SW480 (cell line): Measurements from ENCODE around the gene SYNDIG1.
A peak's percentile ranks its signal among the peaks of the same experiment; 100 is the strongest.

Experiments
- DNase-seq: peaks from one replicate; pipeline ENCODE4 v3.0.0-alpha.2; 2016; ENCODE audit warnings: low spot score

Gene SYNDIG1

DNA sequence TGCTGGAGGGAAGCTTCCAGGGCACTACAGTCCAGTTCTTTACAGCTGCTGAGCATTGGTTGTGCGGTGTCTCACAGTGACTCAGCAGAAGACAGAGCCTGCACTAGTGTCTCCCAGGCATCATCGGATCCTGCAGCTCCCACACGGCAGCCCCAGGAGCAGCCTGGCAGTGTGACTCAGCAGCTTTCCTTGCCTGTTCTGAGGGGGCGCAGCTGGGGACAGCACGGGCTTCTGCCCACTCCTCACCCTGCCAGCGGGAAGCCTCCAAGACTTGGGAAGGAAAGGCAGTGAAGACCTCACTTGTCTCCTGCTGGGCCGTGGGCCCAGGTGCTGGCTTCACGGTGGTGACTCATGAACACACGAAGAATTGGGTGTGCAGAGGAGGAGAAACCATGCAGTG is 165.4 kb downstream of the SYNDIG1 start:
- DNase-seq = peak; percentile 75

- DNase-seq = no peak
Measured at GRCh38 chr20:24636626-24637025, 167.2 kb downstream of the SYNDIG1 start.

DNA sequence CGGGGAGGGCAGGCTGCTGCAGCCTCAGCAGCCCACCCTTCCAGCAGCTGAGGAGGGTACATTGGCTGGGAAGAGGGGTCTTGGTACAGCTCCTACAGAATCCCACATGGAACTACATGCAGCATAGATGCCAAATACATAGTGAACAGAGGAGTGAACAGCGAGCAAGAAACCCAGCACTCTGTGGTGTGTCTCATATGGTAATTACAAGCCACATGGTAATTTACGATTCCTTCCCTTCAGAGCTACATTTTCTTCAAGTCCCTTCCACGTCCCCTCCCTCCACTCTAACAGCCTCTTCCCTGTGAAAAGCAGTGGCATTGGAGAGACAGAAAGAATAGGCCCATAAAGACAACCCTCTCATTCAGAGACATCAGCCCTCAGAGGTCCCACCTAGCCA is 167.7 kb downstream of the SYNDIG1 start:
- DNase-seq = no peak

DNA sequence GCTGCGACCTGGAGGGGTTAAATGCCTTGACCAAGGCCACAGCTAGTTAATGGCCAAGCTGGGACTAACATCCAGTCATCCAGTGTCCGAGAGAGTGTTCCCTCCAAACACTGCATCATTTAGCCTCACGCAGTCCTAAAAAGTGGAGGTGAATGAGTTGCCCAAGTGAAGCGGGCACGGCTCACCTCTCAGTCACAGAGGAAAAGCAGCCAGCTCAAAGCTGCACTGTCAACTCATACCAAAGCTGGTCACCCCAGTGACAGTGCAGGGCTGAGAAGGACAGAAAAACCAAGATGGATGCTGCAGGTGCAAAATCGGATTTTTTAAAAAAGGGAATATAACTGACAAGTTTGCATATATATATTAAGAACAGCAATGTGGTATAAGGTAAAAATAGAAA is 168.5 kb downstream of the SYNDIG1 start:
- DNase-seq = no peak

GRCh38 chr20:24638591-24639548 is 169.4 kb downstream of the SYNDIG1 start:
- DNase-seq = no peak

DNA sequence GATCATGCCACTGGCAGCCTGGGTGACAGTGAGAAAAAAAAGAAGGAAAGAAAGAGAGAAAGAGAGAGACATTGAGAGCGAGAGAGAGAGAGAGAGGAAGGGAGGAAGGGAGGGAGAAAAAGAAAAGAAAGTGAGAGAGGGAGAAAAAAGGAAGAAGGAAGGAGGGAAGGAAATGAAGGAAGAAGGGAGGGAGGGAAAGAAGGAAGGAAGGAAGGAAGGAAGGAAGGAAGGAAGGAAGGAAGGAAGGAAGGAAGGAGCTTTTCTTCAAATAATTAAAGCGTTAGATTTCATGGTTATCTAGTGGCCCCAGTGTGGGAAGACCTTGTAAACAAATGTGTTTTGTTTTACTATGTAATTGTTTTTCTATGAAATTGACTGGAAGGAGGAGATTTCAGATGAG is 170.8 kb downstream of the SYNDIG1 start:
- no peak for DNase-seq

DNA sequence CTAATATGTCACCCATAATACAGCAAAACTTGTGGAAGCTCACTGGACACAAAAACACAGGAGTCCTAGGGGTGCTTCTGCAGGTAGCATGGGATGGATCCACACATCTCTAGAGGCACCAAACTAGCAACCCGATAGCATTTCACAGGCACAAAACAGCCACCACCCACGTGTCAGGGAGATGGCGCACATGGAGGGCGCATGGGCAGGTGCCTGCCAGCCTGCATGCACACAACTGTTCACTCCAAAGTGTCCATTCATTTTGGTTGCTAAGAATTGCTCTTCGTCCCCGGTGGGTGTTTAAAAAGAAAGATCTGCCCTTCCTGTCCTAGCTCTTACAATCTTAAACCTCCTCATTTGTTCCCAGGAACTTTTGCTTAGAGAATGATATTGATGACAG is 171.3 kb downstream of the SYNDIG1 start:
- no peak for DNase-seq

- DNase-seq = no peak
Measured at GRCh38 chr20:24643731-24644626, 174.6 kb downstream of the SYNDIG1 start.

DNA sequence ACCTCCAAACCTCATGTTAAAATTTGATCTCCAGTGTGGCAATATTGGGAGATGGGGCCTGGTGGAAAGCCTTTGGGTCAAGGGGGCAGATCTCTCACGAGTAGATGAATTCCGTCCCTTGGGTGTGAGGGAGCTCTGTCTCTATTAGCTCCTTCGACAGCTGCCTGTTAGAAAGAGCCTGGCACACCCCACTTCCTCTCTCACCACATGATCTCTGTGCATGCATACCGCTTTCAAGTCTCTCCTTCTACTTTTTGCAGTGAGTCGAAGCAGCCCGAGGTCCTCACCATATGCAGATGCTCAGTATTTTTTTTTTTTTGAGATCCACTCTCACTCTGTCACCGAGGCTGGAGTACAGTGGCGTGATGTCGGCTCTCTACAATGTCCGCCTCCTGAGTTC is 176.9 kb downstream of the SYNDIG1 start:
- DNase-seq = no peak

GRCh38 chr20:24647713-24648112 is 178.3 kb downstream of the SYNDIG1 start:
- DNase-seq = no peak

- DNase-seq = no peak
Measured at GRCh38 chr20:24648481-24648880, 179.1 kb downstream of the SYNDIG1 start.

- DNase-seq = no peak
Measured at GRCh38 chr20:24648919-24649318, 179.5 kb downstream of the SYNDIG1 start.

GRCh38 chr20:24649787-24650490 is 180.5 kb downstream of the SYNDIG1 start:
- no peak for DNase-seq

GRCh38 chr20:24651171-24651975 is 181.9 kb downstream of the SYNDIG1 start:
- peak; percentile 88 for DNase-seq

- no peak for DNase-seq
Measured at GRCh38 chr20:24651976-24652345, 182.5 kb downstream of the SYNDIG1 start.

- no peak for DNase-seq
Measured at GRCh38 chr20:24653306-24653705, 183.9 kb downstream of the SYNDIG1 start.

DNA sequence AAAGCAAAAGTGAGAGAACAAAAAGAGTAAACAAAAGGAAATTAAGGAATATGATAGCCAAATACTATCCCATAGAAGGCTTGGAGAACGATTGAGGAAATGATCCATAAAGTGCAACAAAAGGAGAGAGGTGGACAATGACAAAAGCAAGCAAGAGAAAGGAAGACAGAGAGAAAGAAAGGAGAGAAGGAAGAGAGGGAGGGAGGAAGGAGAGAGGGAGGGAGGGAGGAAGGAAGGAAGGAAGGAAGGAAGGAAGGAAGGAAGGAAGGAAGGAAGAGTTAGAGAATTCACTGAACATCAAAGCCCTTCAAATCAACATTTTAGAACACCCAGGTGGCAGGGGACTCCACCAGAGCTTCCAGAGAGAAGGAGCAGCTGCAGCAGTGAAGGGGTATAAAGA is 185.0 kb downstream of the SYNDIG1 start:
- DNase-seq = no peak

DNA sequence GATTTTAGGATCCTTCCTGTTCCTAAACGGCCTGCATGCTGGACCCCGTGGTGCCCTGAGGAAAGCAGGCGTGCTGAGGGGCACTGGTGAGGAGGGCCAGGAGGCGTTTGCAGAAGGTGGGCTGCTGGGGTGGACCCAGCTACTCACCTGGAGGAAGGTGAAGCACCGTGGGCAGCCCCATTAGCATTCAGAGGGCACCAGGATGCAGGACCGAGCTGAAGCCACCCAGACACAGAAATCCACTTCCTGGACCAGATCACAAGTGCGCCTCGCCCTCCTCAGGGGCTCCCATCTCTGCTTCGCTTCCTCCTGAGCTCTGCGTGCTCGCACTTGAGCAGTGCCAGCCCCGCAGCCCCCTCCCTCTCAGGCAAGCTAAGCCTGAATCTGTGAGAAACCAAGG is 187.0 kb downstream of the SYNDIG1 start:
- no peak for DNase-seq

- DNase-seq = no peak
Measured at GRCh38 chr20:24657196-24657595, 187.8 kb downstream of the SYNDIG1 start.

DNA sequence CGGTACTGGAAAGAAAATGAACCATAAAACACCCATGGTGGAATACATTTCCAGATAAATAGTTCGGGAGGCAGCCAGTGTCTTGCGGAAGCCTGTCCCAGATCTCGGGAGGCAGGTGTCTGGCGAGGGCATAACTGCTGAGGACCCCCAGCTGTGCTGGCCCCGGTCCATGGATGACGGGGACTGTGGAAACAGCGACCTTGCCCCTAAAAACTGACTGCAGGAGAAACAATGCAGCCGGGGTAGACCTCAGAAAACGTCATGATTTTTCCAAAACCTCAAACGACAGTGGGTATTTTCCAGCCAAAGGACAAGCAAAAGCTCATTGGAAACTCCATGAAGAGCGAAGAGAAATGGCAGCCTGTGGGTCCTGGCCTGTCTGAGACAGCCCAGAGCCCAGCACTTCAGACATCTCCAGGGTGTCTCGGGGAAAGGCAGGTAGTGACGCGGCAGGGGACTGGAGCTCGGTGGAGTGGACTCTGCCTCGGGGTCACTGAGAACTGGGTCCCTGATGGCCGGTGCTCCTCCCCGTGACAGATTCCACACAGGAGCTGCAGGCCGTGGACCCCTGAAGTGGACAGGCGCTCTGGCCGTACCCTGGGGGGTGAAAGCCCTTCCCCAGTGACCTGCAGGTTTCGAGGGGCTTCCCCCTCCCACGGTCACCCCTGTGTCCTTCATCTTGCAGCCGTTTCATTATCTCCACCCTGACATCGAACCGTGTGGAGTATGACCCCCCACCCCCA is 188.6 kb downstream of the SYNDIG1 start:
- DNase-seq = no peak
